PC-3 (cell line): ENCODE data around the gene UBE3C. TPM values are rescaled to one million over a fixed set of nuclear protein-coding genes. Genes with fewer than 3 reads are reported as not detected.
"Not testable (repeated sequence)": the region's sequence is repeated elsewhere in the genome, so short reads cannot be mapped to it uniquely, and the experiment has no call there.

Source experiments
- ATAC-seq: fragments of 200-7000 bp; cut with Tn5 transposase; 2 replicates; pipeline ENCODE4 v1.9.1; 2020; ENCODE audit warnings: mild to moderate bottlenecking, moderate library complexity
- BruUV-seq: library from RNA; stranded (reverse); fragments of 400-500 nt; replicated peaks from 2 replicates; lab custom pipeline; 2021; lab: Mats Ljungman, UMichigan
- CTCF ChIA-PET: fragments of 300-600 bp; sonication (Branson Sonifier 250); formaldehyde crosslinking; loops from one replicate; lab custom pipeline; 2022; ENCODE audit warnings: antibody characterized with exemption; lab: Charles Lee
- POLR2A ChIA-PET: fragments of 300-600 bp; sonication (Branson Sonifier 250); formaldehyde crosslinking; loops from one replicate; lab custom pipeline; 2022; ENCODE audit warnings: antibody characterized with exemption; ENCODE audit not compliant: unreplicated experiment; lab: Charles Lee
- DNase-seq: peaks from one replicate; pipeline ENCODE4 v3.0.0-alpha.2; 2015
- H2AFZ ChIP-seq: fragments of 300-600 bp; sonication (generic); 2 replicates; pipeline ENCODE4 v1.6.0; 2016; ENCODE audit warnings: antibody characterized with exemption, low read length
- H3F3A ChIP-seq: fragments of 300-600 bp; sonication (generic); one replicate; pipeline ENCODE4 v1.6.0; 2017; ENCODE audit warnings: antibody characterized with exemption, low read length, control low read depth, mild to moderate bottlenecking; ENCODE audit not compliant: unreplicated experiment
- H3K27ac ChIP-seq: fragments of 300-600 bp; sonication (generic); 2 replicates; pipeline ENCODE4 v1.5.1; 2016; ENCODE audit warnings: mild to moderate bottlenecking, low read length
- H3K27me3 ChIP-seq: fragments of 300-600 bp; sonication (generic); 2 replicates; pipeline ENCODE4 v1.6.1; 2016; ENCODE audit warnings: low read length, mixed read lengths
- H3K36me3 ChIP-seq: fragments of 300-600 bp; sonication (generic); 2 replicates; pipeline ENCODE4 v1.6.1; 2016; ENCODE audit warnings: low read depth, mixed run types, low read length, mixed read lengths
- H3K4me1 ChIP-seq: fragments of 300-600 bp; sonication (generic); 2 replicates; pipeline ENCODE4 v1.5.1; 2016; ENCODE audit warnings: low read length; ENCODE audit not compliant: insufficient read depth
- H3K4me2 ChIP-seq: fragments of 300-600 bp; sonication (generic); 2 replicates; pipeline ENCODE4 v1.6.0; 2016; ENCODE audit warnings: low read length
- H3K4me3 ChIP-seq: fragments of 300-600 bp; sonication (generic); 2 replicates; pipeline ENCODE4 v1.5.1; 2016; ENCODE audit warnings: mild to moderate bottlenecking, low read length, mixed read lengths
- H3K79me2 ChIP-seq: fragments of 300-600 bp; sonication (generic); 2 replicates; pipeline ENCODE4 v1.6.1; 2017; ENCODE audit warnings: low read length, mixed read lengths
- H3K9ac ChIP-seq: fragments of 300-600 bp; sonication (generic); 2 replicates; pipeline ENCODE4 v1.6.0; 2016; ENCODE audit warnings: mild to moderate bottlenecking, low read length
- H3K9me2 ChIP-seq: fragments of 300-600 bp; sonication (generic); replicated peaks from 2 replicates; pipeline ENCODE4 v1.6.1; 2016; ENCODE audit warnings: mixed run types, low read length, mixed read lengths
- H3K9me3 ChIP-seq: fragments of 300-600 bp; sonication (generic); 2 replicates; pipeline ENCODE4 v1.6.1; 2016; ENCODE audit warnings: low read length, mixed read lengths
- H4K20me1 ChIP-seq: fragments of 300-600 bp; sonication (generic); 2 replicates; pipeline ENCODE4 v1.6.1; 2016; ENCODE audit warnings: low read length, mixed read lengths
- EZH2 ChIP-seq: fragments of 300-600 bp; sonication (generic); IDR thresholded peaks from one replicate; pipeline ENCODE4 v1.6.1; 2017; ENCODE audit warnings: antibody characterized with exemption, mild to moderate bottlenecking, low read length; ENCODE audit not compliant: unreplicated experiment
- EZH2phosphoT487 ChIP-seq: fragments of 300-600 bp; sonication (generic); IDR thresholded peaks from 2 replicates; pipeline ENCODE4 v1.6.1; 2018; ENCODE audit warnings: mild to moderate bottlenecking, antibody characterized with exemption, low read length, borderline replicate concordance
- intact Hi-C: fragments of 100-400 bp; cut with micrococcal nuclease; formaldehyde crosslinking; loops from 2 replicates; pipeline ENCODE4 v1.9.0; 2023
- total RNA-seq: library from RNA; depleted of rRNA; stranded (reverse); fragments of >200 nt; gene quantifications from 2 replicates; pipeline ENCODE4 v1.2.3, GENCODE V29; 2014
- TF ChIP-seq, protein P1 (sequence below): fragments of 300-600 bp; sonication (generic); conservative IDR thresholded peaks from 2 replicates; pipeline ENCODE4 v1.5.1; 2017; ENCODE audit warnings: antibody characterized with exemption, low read depth, mild to moderate bottlenecking, low read length

UBE3C gene
- total RNA-seq, 1 experiment from 2014 or later = 86.6 TPM

DNA sequence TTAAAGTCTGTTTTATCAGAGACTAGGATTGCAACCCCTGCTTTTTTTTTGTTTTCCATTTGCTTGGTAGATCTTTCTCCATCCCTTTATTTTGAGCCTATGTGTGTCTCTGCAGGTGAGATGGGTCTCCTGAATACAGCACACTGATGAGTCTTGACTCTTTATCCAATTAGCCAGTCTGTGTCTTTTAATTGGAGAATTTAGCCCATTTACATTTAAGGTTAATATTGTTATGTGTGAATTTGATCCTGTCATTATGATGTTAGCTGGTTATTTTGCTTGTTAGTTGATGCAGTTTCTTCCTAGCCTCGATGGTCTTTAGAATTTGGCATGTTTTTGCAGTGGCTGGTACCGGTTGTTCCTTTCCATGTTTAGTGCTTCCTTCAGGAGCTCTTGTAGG, 35.1 kb upstream of the UBE3C start:
- H3K4me2 ChIP-seq, ATAC-seq, CTCF ChIA-PET, H3K9me2 ChIP-seq, BruUV-seq, DNase-seq, H3F3A ChIP-seq, H3K4me3 ChIP-seq, H2AFZ ChIP-seq, H4K20me1 ChIP-seq, H3K9me3 ChIP-seq, H3K27ac ChIP-seq, intact Hi-C loops, H3K36me3 ChIP-seq, H3K9ac ChIP-seq, POLR2A ChIA-PET, H3K4me1 ChIP-seq, H3K79me2 ChIP-seq: not testable (repeated sequence)
- peaks cover 10% of the 10 kb centered on the region; the same call in 1 of the 2 replicates for H3K27me3 ChIP-seq

DNA sequence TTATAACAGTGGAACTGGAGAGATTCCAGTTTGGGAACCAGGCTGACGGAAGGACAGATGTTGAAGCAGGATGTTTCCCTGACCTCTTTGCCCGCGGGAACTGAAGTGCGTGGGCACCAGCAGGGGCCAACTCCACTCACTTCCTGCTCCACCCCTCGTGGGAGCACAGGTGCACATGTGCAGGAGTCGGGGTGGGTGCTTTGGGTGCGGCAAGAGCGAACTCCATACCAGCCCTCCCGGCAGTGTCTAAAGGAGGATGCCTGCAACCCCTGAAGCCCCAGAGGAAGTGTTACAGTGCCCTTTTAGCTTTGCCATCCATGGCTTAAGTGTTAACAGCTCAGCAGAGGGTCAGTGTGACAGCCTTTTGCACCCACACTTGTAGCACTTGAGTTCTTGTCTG, 27.4 kb upstream of the UBE3C start:
- Histone ChIP-seq H3K9me3 (no peaks in the 10 kb centered on the region), H3K4me2 (no peak overlapping the region), H2AFZ (no peak overlapping the region), H3K79me2 (no peaks in the 10 kb centered on the region), H3K9ac (no peak overlapping the region), H3K27ac (no peak overlapping the region), H3K27me3 (peaks cover 12% of the 10 kb centered on the region; the same call in 1 of the 2 replicates), H3F3A (no peaks in the 10 kb centered on the region), H4K20me1 (no peaks in the 10 kb centered on the region), H3K9me2 (no peaks in the 10 kb centered on the region), H3K4me3 (no peak overlapping the region), H3K4me1 (no peaks in the 10 kb centered on the region), H3K36me3 (no peaks in the 10 kb centered on the region)
- ChIA-PET CTCF (no interaction called here), POLR2A (no interaction called here)
- BruUV-seq = no TSS peak
- intact Hi-C loops = no loop called here
- no peak for DNase-seq
- TF ChIP-seq EZH2 = no peak
- no peak for TF ChIP-seq EZH2phosphoT487
- TF ChIP-seq, protein P1, sequence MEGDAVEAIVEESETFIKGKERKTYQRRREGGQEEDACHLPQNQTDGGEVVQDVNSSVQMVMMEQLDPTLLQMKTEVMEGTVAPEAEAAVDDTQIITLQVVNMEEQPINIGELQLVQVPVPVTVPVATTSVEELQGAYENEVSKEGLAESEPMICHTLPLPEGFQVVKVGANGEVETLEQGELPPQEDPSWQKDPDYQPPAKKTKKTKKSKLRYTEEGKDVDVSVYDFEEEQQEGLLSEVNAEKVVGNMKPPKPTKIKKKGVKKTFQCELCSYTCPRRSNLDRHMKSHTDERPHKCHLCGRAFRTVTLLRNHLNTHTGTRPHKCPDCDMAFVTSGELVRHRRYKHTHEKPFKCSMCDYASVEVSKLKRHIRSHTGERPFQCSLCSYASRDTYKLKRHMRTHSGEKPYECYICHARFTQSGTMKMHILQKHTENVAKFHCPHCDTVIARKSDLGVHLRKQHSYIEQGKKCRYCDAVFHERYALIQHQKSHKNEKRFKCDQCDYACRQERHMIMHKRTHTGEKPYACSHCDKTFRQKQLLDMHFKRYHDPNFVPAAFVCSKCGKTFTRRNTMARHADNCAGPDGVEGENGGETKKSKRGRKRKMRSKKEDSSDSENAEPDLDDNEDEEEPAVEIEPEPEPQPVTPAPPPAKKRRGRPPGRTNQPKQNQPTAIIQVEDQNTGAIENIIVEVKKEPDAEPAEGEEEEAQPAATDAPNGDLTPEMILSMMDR = no peak
- ATAC-seq = no peak

DNA sequence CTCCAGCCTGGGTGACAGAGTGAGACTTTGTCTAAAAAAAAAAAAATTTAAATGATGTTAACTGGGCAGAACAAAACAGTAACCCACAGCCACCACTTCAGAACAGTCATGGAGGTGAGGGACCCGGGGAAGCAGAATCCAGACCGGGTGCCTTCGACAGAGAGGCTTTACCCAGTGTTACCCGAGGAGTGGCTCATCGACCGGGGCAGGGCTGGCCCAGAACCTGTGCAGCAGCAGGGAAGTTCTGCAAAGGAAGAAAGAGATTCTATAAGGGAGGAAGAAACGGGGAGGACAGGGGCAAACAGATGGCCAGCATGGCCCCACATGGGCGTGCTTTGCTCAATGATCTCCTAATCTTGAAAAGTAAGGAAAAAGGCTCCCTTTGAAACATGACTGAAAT, 26.0 kb upstream of the UBE3C start:
- H3K4me2 ChIP-seq = no peak overlapping the region
- CTCF ChIA-PET = no interaction called here
- H3K9me2 ChIP-seq = no peaks in the 10 kb centered on the region
- ATAC-seq (no peak), DNase-seq (no peak)
- H2AFZ ChIP-seq = no peak overlapping the region
- H3F3A ChIP-seq = no peaks in the 10 kb centered on the region
- no peak overlapping the region for H3K27ac ChIP-seq
- no peak overlapping the region for H3K9ac ChIP-seq
- POLR2A ChIA-PET = no interaction called here
- H3K9me3 ChIP-seq = no peaks in the 10 kb centered on the region
- no peak for TF ChIP-seq EZH2
- TF ChIP-seq, protein P1 = no peak
- H3K4me1 ChIP-seq = no peaks in the 10 kb centered on the region
- H3K4me3 ChIP-seq = no peak overlapping the region
- no TSS peak for BruUV-seq
- intact Hi-C loops = no loop called here
- H4K20me1 ChIP-seq = no peaks in the 10 kb centered on the region
- H3K27me3 ChIP-seq = peaks cover 10% of the 10 kb centered on the region; the same call in 1 of the 2 replicates
- no peaks in the 10 kb centered on the region for H3K36me3 ChIP-seq
- H3K79me2 ChIP-seq = no peaks in the 10 kb centered on the region
